OCI-LY1 (cell line): ENCODE measurements around the gene PRAMEF12.

ENCODE experiments used
- CTCF ChIP-seq: fragments of 200-600 bp; sonication (generic), shearing (Covaris generic); IDR thresholded peaks from 2 replicates; pipeline ENCODE4 v1.5.1; 2017; ENCODE audit warnings: mild to moderate bottlenecking, antibody characterized with exemption, low read length, moderate library complexity, mixed read lengths
- EZH2 ChIP-seq: fragments of 200-600 bp; sonication (generic), shearing (Covaris generic); IDR thresholded peaks from 2 replicates; pipeline ENCODE4 v1.8.0; 2017; ENCODE audit warnings: borderline replicate concordance, mixed run types, mild to moderate bottlenecking, antibody characterized with exemption, low read length, moderate library complexity, mixed read lengths

- no peak for TF ChIP-seq CTCF
- no peak for TF ChIP-seq EZH2
Measured at GRCh38 chr1:12754738-12755137, 18.8 kb upstream of the PRAMEF12 start.
